ENCODE measurements around the gene CAND1.
A peak's percentile ranks its signal among the peaks of the same experiment; 100 is the strongest.

The CAND1 gene

GRCh38 chr12:67270622-67271021, 1.5 kb downstream of the CAND1 start:
- Mint-ChIP-seq H3K4me1 (peaks cover 58% of the 10 kb centered on the region), H3K4me3 (peak overlapping the region; percentile 78 to 88), H3K9me3 (peaks cover 5 to 9% of the 10 kb centered on the region in 2 donors), H3K27me3 (no peaks in the 10 kb centered on the region), H3K27ac (peak overlapping the region; percentile 99 to 100)
- DNase-seq (no peak), ATAC-seq (no peak)

- Mint-ChIP-seq H3K4me3 (peak overlapping the region in 1 of 2 donors; percentile 36), H3K27me3 (no peaks in the 10 kb centered on the region), H3K27ac (no peak overlapping the region), H3K4me1 (peaks cover 71% of the 10 kb centered on the region), H3K9me3 (no peaks in the 10 kb centered on the region)
- no peak for ATAC-seq
- DNase-seq, result no peak
Measured at GRCh38 chr12:67271976-67272375, 2.8 kb downstream of the CAND1 start.

GRCh38 chr12:67274186-67274585, 5.0 kb downstream of the CAND1 start:
- peaks cover 78% of the 10 kb centered on the region for H3K4me1 Mint-ChIP-seq
- ATAC-seq (no peak), DNase-seq (no peak)
- no peaks in the 10 kb centered on the region for H3K27me3 Mint-ChIP-seq
- peak overlapping the region; percentile 65 to 67 for H3K4me3 Mint-ChIP-seq
- no peaks in the 10 kb centered on the region for H3K9me3 Mint-ChIP-seq
- peak overlapping the region in 1 of 2 donors; percentile 7 for H3K27ac Mint-ChIP-seq

- ATAC-seq (no peak), DNase-seq (no peak)
- Mint-ChIP-seq H3K4me3 (no peak overlapping the region), H3K27ac (peak overlapping the region in 1 of 2 donors; percentile 74), H3K4me1 (peaks cover 81% of the 10 kb centered on the region), H3K9me3 (no peaks in the 10 kb centered on the region), H3K27me3 (no peaks in the 10 kb centered on the region)
Measured at GRCh38 chr12:67275380-67275913, 6.3 kb downstream of the CAND1 start.

- H3K9me3 Mint-ChIP-seq, result no peaks in the 10 kb centered on the region
- no peak overlapping the region for H3K27ac Mint-ChIP-seq
- no peak overlapping the region for H3K4me3 Mint-ChIP-seq
- DNase-seq (no peak), ATAC-seq (no peak)
- no peaks in the 10 kb centered on the region for H3K27me3 Mint-ChIP-seq
- H3K4me1 Mint-ChIP-seq, result peaks cover 79% of the 10 kb centered on the region
Measured at GRCh38 chr12:67276421-67276820, 7.3 kb downstream of the CAND1 start.

- DNase-seq (no peak), ATAC-seq (no peak)
- H3K9me3 Mint-ChIP-seq, result no peaks in the 10 kb centered on the region
- no peak overlapping the region for H3K27ac Mint-ChIP-seq
- no peaks in the 10 kb centered on the region for H3K27me3 Mint-ChIP-seq
- H3K4me1 Mint-ChIP-seq, result peaks cover 54% of the 10 kb centered on the region
- no peak overlapping the region for H3K4me3 Mint-ChIP-seq
Measured at GRCh38 chr12:67279637-67280036, 10.5 kb downstream of the CAND1 start.

- H3K27ac Mint-ChIP-seq, result no peak overlapping the region
- DNase-seq (no peak), ATAC-seq (no peak)
- H3K4me3 Mint-ChIP-seq, result no peak overlapping the region
- no peaks in the 10 kb centered on the region for H3K9me3 Mint-ChIP-seq
- H3K4me1 Mint-ChIP-seq, result peaks cover 53% of the 10 kb centered on the region
- no peaks in the 10 kb centered on the region for H3K27me3 Mint-ChIP-seq
Measured at GRCh38 chr12:67280088-67280487, 10.9 kb downstream of the CAND1 start.

- Mint-ChIP-seq H3K9me3 (no peaks in the 10 kb centered on the region), H3K27me3 (no peaks in the 10 kb centered on the region), H3K4me1 (peaks cover 48% of the 10 kb centered on the region), H3K27ac (no peak overlapping the region), H3K4me3 (no peak overlapping the region)
- DNase-seq, result no peak
- ATAC-seq, result no peak
Measured at GRCh38 chr12:67280572-67280971, 11.4 kb downstream of the CAND1 start.

GRCh38 chr12:67284561-67284960, 15.4 kb downstream of the CAND1 start:
- no peak for ATAC-seq
- H3K27me3 Mint-ChIP-seq, result no peaks in the 10 kb centered on the region
- no peaks in the 10 kb centered on the region for H3K9me3 Mint-ChIP-seq
- H3K4me1 Mint-ChIP-seq, result peaks cover 46% of the 10 kb centered on the region
- DNase-seq, result no peak
- no peak overlapping the region for H3K4me3 Mint-ChIP-seq
- H3K27ac Mint-ChIP-seq, result no peak overlapping the region

GRCh38 chr12:67286257-67286656, 17.1 kb downstream of the CAND1 start:
- DNase-seq (no peak), ATAC-seq (no peak)
- H3K4me3 Mint-ChIP-seq, result no peak overlapping the region
- H3K27ac Mint-ChIP-seq, result no peak overlapping the region
- H3K9me3 Mint-ChIP-seq, result no peaks in the 10 kb centered on the region
- H3K4me1 Mint-ChIP-seq, result peaks cover 48% of the 10 kb centered on the region
- no peaks in the 10 kb centered on the region for H3K27me3 Mint-ChIP-seq

GRCh38 chr12:67287311-67287710, 18.2 kb downstream of the CAND1 start:
- DNase-seq, result no peak
- no peak for ATAC-seq
- Mint-ChIP-seq H3K9me3 (no peaks in the 10 kb centered on the region), H3K4me3 (no peak overlapping the region), H3K27ac (peak overlapping the region in 1 of 2 donors; percentile 65), H3K27me3 (no peaks in the 10 kb centered on the region), H3K4me1 (peaks cover 45% of the 10 kb centered on the region)

- peaks cover 45% of the 10 kb centered on the region for H3K4me1 Mint-ChIP-seq
- H3K27me3 Mint-ChIP-seq, result no peaks in the 10 kb centered on the region
- ATAC-seq (peak; percentile 57), DNase-seq (no peak)
- H3K27ac Mint-ChIP-seq, result no peak overlapping the region
- H3K4me3 Mint-ChIP-seq, result no peak overlapping the region
- H3K9me3 Mint-ChIP-seq, result no peaks in the 10 kb centered on the region
Measured at GRCh38 chr12:67288561-67288960, 19.4 kb downstream of the CAND1 start.

GRCh38 chr12:67290378-67290777, 21.2 kb downstream of the CAND1 start:
- Mint-ChIP-seq H3K9me3 (no peaks in the 10 kb centered on the region), H3K27me3 (no peaks in the 10 kb centered on the region), H3K27ac (no peak overlapping the region), H3K4me1 (peaks cover 38% of the 10 kb centered on the region), H3K4me3 (no peak overlapping the region)
- ATAC-seq (no peak), DNase-seq (no peak)

- no peaks in the 10 kb centered on the region for H3K9me3 Mint-ChIP-seq
- ATAC-seq, result no peak
- no peak for DNase-seq
- H3K4me1 Mint-ChIP-seq, result peaks cover 7% of the 10 kb centered on the region
- H3K27me3 Mint-ChIP-seq, result no peaks in the 10 kb centered on the region
- no peak overlapping the region for H3K27ac Mint-ChIP-seq
- H3K4me3 Mint-ChIP-seq, result no peak overlapping the region
Measured at GRCh38 chr12:67299526-67299925, 30.4 kb downstream of the CAND1 start.

- H3K27ac Mint-ChIP-seq, result no peak overlapping the region
- ATAC-seq (no peak), DNase-seq (no peak)
- H3K9me3 Mint-ChIP-seq, result no peaks in the 10 kb centered on the region
- H3K4me1 Mint-ChIP-seq, result peaks cover 7% of the 10 kb centered on the region
- no peaks in the 10 kb centered on the region for H3K27me3 Mint-ChIP-seq
- H3K4me3 Mint-ChIP-seq, result no peak overlapping the region
Measured at GRCh38 chr12:67299926-67300325, 30.8 kb downstream of the CAND1 start.

- H3K9me3 Mint-ChIP-seq, result no peaks in the 10 kb centered on the region
- H3K4me1 Mint-ChIP-seq, result peaks cover 7% of the 10 kb centered on the region
- H3K4me3 Mint-ChIP-seq, result no peak overlapping the region
- H3K27me3 Mint-ChIP-seq, result no peaks in the 10 kb centered on the region
- DNase-seq, result no peak
- no peak for ATAC-seq
- H3K27ac Mint-ChIP-seq, result no peak overlapping the region
Measured at GRCh38 chr12:67302162-67302561, 33.0 kb downstream of the CAND1 start.

GRCh38 chr12:67305544-67305943, 36.4 kb downstream of the CAND1 start:
- DNase-seq, result no peak
- H3K4me1 Mint-ChIP-seq, result no peaks in the 10 kb centered on the region
- no peak overlapping the region for H3K27ac Mint-ChIP-seq
- no peaks in the 10 kb centered on the region for H3K27me3 Mint-ChIP-seq
- H3K9me3 Mint-ChIP-seq, result no peaks in the 10 kb centered on the region
- no peak for ATAC-seq
- H3K4me3 Mint-ChIP-seq, result no peak overlapping the region

Data from stimulated activated naive CD8-positive, alpha-beta T cell treated with anti-CD3 and anti-CD28 coated beads, Interleukin-15, amount 100 ng/mL, for 72 hours (primary cell).